ENCODE data around the gene RPP25L. TPM values are rescaled to one million over a fixed set of nuclear protein-coding genes. Genes with fewer than 3 reads are reported as not detected.

The RPP25L gene
- total and polyA plus RNA-seq, 10 of the 15 experiments (the other 5 are each of a cell fraction or from before 2014, with no cell fraction given), result 7.7 to 30.2 (median 16.8) TPM

DNA sequence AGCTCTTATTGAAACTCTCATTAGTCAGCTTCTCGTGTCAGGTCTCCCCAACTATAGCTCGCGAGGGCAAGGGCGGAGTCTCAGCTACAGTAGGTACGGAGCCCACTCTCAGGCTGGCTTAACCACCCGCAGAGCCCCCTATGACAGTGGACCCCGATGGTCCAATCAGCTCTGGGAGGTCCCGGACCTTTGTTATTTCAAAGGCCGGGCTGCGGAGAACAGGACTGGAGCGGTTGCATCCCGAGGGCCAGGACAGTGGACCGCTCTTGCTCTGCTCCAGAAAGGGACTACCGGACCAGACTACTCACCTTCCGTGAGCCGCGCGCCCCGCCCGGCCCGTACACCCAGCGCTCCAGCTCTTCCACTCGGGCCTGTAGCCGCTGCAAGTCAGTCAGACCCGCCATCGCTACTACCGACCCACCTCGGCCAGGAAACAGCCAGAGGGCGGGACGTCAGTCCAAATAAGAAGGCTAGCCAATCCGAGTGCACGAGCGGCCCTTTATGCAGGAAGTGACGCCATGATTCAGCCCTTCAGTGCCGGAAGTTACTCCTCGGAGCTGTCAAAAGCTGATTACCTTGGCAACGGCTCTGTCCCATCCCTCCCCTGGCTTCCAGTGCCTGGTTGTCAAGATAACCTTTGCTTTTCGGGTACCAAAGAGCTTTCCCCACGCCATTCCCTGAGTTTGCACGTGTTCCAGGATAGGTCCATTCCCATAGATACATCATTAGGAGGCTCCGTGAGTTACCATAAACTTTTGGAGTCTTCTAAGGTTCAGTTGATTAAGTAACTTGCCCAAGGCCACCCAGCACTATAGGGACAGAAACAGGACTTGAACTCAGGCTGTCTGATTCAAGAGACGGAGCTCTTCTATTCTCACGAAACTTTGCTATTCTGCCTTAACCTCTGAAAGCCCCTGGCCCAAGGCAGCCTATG is 8.4 kb upstream of the RPP25L start, which contains the start of gene DCTN3 (continued):
- TF ChIP-seq ZNF384 (IDR thresholded peaks at IDR 0.05; ENCODE audit: borderline replicate concordance, low read depth, low read length), result no peak
- TF ChIP-seq, protein P1, sequence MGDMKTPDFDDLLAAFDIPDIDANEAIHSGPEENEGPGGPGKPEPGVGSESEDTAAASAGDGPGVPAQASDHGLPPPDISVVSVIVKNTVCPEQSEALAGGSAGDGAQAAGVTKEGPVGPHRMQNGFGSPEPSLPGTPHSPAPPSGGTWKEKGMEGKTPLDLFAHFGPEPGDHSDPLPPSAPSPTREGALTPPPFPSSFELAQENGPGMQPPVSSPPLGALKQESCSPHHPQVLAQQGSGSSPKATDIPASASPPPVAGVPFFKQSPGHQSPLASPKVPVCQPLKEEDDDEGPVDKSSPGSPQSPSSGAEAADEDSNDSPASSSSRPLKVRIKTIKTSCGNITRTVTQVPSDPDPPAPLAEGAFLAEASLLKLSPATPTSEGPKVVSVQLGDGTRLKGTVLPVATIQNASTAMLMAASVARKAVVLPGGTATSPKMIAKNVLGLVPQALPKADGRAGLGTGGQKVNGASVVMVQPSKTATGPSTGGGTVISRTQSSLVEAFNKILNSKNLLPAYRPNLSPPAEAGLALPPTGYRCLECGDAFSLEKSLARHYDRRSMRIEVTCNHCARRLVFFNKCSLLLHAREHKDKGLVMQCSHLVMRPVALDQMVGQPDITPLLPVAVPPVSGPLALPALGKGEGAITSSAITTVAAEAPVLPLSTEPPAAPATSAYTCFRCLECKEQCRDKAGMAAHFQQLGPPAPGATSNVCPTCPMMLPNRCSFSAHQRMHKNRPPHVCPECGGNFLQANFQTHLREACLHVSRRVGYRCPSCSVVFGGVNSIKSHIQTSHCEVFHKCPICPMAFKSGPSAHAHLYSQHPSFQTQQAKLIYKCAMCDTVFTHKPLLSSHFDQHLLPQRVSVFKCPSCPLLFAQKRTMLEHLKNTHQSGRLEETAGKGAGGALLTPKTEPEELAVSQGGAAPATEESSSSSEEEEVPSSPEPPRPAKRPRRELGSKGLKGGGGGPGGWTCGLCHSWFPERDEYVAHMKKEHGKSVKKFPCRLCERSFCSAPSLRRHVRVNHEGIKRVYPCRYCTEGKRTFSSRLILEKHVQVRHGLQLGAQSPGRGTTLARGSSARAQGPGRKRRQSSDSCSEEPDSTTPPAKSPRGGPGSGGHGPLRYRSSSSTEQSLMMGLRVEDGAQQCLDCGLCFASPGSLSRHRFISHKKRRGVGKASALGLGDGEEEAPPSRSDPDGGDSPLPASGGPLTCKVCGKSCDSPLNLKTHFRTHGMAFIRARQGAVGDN (IDR thresholded peaks at IDR 0.05), result no peak
- TF ChIP-seq NFIC (IDR thresholded peaks at IDR 0.05; ENCODE audit: low read depth, low read length), result no peak
- TF ChIP-seq CHD2 (IDR thresholded peaks at IDR 0.05; ENCODE audit: borderline replicate concordance, low read depth, low read length), result no peak
- no peak for TF ChIP-seq NR2C1 (IDR thresholded peaks at IDR 0.05)
- TF ChIP-seq ETV6 (conservative IDR thresholded peaks at IDR 0.05 in 1 of 2, IDR thresholded peaks at IDR 0.05 in 1 of 2; ENCODE audit: borderline replicate concordance in 1 of 2, low read depth in 1 of 2), result no peak
- TF ChIP-seq CBX3 (IDR thresholded peaks at IDR 0.05; ENCODE audit: borderline replicate concordance, low read depth), result no peak
- TF ChIP-seq ZNF274 (IDR thresholded peaks at IDR 0.05; ENCODE audit: insufficient read depth, insufficient read length), result no peak
- no peak for TF ChIP-seq EP300 (IDR thresholded peaks at IDR 0.05; ENCODE audit: borderline replicate concordance in 1 of 2, control insufficient read depth in 1 of 2, low read depth in 2 of 2, low read length in 2 of 2)
- TF ChIP-seq CBFB (IDR thresholded peaks at IDR 0.05; ENCODE audit: low read depth), result no peak
- TF ChIP-seq EED (IDR thresholded peaks at IDR 0.05; ENCODE audit: low read depth), result no peak
- TF ChIP-seq, protein P2, sequence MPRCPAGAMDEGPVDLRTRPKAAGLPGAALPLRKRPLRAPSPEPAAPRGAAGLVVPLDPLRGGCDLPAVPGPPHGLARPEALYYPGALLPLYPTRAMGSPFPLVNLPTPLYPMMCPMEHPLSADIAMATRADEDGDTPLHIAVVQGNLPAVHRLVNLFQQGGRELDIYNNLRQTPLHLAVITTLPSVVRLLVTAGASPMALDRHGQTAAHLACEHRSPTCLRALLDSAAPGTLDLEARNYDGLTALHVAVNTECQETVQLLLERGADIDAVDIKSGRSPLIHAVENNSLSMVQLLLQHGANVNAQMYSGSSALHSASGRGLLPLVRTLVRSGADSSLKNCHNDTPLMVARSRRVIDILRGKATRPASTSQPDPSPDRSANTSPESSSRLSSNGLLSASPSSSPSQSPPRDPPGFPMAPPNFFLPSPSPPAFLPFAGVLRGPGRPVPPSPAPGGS (IDR thresholded peaks at IDR 0.05; ENCODE audit: borderline replicate concordance, insufficient read depth, low read depth, low read length, poor library complexity, severe bottlenecking), result no peak
- TF ChIP-seq, protein P3, sequence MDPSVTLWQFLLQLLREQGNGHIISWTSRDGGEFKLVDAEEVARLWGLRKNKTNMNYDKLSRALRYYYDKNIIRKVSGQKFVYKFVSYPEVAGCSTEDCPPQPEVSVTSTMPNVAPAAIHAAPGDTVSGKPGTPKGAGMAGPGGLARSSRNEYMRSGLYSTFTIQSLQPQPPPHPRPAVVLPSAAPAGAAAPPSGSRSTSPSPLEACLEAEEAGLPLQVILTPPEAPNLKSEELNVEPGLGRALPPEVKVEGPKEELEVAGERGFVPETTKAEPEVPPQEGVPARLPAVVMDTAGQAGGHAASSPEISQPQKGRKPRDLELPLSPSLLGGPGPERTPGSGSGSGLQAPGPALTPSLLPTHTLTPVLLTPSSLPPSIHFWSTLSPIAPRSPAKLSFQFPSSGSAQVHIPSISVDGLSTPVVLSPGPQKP (IDR thresholded peaks at IDR 0.05; ENCODE audit: low read depth, low read length), result no peak
- peak; percentile 92 for TF ChIP-seq YY1 (IDR thresholded peaks at IDR 0.05; ENCODE audit: low read depth, low read length)
- TF ChIP-seq FOXK2 (IDR thresholded peaks at IDR 0.05), result no peak
- no peak for TF ChIP-seq ASH2L (IDR thresholded peaks at IDR 0.05; ENCODE audit: borderline replicate concordance, low read depth)
- no peak for TF ChIP-seq FOS (IDR thresholded peaks at IDR 0.05; ENCODE audit: borderline replicate concordance, extremely low read depth, insufficient read length)
- TF ChIP-seq IRF4 (IDR thresholded peaks at IDR 0.05; ENCODE audit: low read depth, low read length), result no peak
- no peak for TF ChIP-seq SMARCA5 (IDR thresholded peaks at IDR 0.05)
- TF ChIP-seq TCF3 (IDR thresholded peaks at IDR 0.05; ENCODE audit: borderline replicate concordance, insufficient read depth, low read depth, low read length), result no peak
- TF ChIP-seq NFYA (IDR thresholded peaks at IDR 0.05; ENCODE audit: borderline replicate concordance, low read depth, low read length), result no peak
- no peak for TF ChIP-seq DPF2 (IDR thresholded peaks at IDR 0.05)
- TF ChIP-seq RFX5 (IDR thresholded peaks at IDR 0.05; ENCODE audit: low read depth, low read length), result peak; percentile 60; the same call in 1 of the 2 replicates
- TF ChIP-seq FOXM1 (IDR thresholded peaks at IDR 0.05; ENCODE audit: low read depth, low read length), result no peak

Data from GM12878 (cell line).